Measurements from ENCODE around the gene RHBG.

DNA sequence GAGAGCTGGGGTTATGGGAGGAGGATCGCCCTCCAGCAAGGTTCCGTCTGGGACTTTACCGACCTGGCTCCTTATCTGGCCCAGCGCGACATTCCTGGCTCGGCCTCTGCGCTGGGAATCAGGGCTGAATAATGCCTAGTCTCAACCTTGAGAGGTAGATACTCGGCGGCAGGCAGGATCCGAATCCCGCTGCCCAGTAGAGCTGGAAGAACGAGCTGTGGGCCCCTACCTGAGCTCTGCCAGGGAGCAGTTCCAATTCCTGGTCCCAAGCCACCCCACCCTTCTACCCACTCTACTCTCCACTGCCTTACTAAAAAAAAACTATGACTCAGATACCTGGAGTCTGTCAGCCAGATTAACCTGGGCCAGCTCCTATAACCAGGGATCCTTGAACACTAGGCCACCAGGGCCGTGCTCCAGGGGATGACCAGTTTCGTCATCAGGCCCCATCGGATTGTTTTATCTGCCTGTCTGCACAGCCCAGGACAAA, 53.6 kb downstream of the RHBG start:
- TF ChIP-seq, protein P1, sequence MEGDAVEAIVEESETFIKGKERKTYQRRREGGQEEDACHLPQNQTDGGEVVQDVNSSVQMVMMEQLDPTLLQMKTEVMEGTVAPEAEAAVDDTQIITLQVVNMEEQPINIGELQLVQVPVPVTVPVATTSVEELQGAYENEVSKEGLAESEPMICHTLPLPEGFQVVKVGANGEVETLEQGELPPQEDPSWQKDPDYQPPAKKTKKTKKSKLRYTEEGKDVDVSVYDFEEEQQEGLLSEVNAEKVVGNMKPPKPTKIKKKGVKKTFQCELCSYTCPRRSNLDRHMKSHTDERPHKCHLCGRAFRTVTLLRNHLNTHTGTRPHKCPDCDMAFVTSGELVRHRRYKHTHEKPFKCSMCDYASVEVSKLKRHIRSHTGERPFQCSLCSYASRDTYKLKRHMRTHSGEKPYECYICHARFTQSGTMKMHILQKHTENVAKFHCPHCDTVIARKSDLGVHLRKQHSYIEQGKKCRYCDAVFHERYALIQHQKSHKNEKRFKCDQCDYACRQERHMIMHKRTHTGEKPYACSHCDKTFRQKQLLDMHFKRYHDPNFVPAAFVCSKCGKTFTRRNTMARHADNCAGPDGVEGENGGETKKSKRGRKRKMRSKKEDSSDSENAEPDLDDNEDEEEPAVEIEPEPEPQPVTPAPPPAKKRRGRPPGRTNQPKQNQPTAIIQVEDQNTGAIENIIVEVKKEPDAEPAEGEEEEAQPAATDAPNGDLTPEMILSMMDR (IDR thresholded peaks at IDR 0.05): no peak
- TF ChIP-seq POLR2A (IDR thresholded peaks at IDR 0.05): no peak
